DOHH2 (cell line): Measurements from ENCODE around the gene B3GALT6.

Source experiments
- H3F3A ChIP-seq: fragments of 200-600 bp; sonication (generic), shearing (Covaris generic); 2 replicates; pipeline ENCODE4 v1.6.0; 2016; ENCODE audit warnings: antibody characterized with exemption, mild to moderate bottlenecking; ENCODE audit not compliant: control insufficient read depth, insufficient read depth
- H3K27ac ChIP-seq: fragments of 200-600 bp; sonication (generic); 2 replicates; pipeline ENCODE4 v1.5.1; 2014; ENCODE audit warnings: low read depth, mild to moderate bottlenecking, low read length, moderate library complexity
- H3K27me3 ChIP-seq: fragments of 200-600 bp; sonication (generic); 2 replicates; pipeline ENCODE4 v1.6.1; 2014; ENCODE audit warnings: mild to moderate bottlenecking, low read length, mixed read lengths; ENCODE audit not compliant: control insufficient read depth
- H3K36me3 ChIP-seq: fragments of 200-600 bp; sonication (generic); 2 replicates; pipeline ENCODE4 v1.6.1; 2014; ENCODE audit warnings: mild to moderate bottlenecking, low read length, moderate library complexity, mixed read lengths; ENCODE audit not compliant: control insufficient read depth
- H3K4me1 ChIP-seq: fragments of 200-600 bp; sonication (generic); 2 replicates; pipeline ENCODE4 v1.6.1; 2014; ENCODE audit warnings: mild to moderate bottlenecking, low read length, mixed read lengths; ENCODE audit not compliant: control insufficient read depth
- H3K4me2 ChIP-seq: fragments of 200-600 bp; sonication (generic); 2 replicates; pipeline ENCODE4 v1.6.0; 2014; ENCODE audit warnings: mild to moderate bottlenecking, low read length, moderate library complexity
- H3K4me3 ChIP-seq: fragments of 200-600 bp; sonication (generic); 2 replicates; pipeline ENCODE4 v1.5.1; 2014; ENCODE audit warnings: mild to moderate bottlenecking, low read length, mixed read lengths
- H3K79me2 ChIP-seq: fragments of 200-600 bp; sonication (generic); 2 replicates; pipeline ENCODE4 v1.6.1; 2014; ENCODE audit warnings: mild to moderate bottlenecking, low read length, mixed read lengths; ENCODE audit not compliant: control insufficient read depth
- H3K9me2 ChIP-seq: fragments of 200-600 bp; sonication (generic); replicated peaks from 2 replicates; pipeline ENCODE4 v1.6.1; 2014; ENCODE audit warnings: mild to moderate bottlenecking, low read length, mixed read lengths; ENCODE audit not compliant: control insufficient read depth
- H3K9me3 ChIP-seq: fragments of 200-600 bp; sonication (generic); 2 replicates; pipeline ENCODE4 v1.6.1; 2014; ENCODE audit warnings: antibody characterized with exemption, low read length, mixed read lengths; ENCODE audit not compliant: control insufficient read depth, insufficient read depth
- H4K20me1 ChIP-seq: fragments of 200-600 bp; sonication (generic); 2 replicates; pipeline ENCODE4 v1.6.0; 2014; ENCODE audit warnings: low read depth, mild to moderate bottlenecking, antibody characterized with exemption, low read length, moderate library complexity; ENCODE audit not compliant: control insufficient read depth, insufficient read depth
- CTCF ChIP-seq: fragments of 200-600 bp; sonication (generic); IDR thresholded peaks from one replicate; pipeline ENCODE4 v1.5.1; 2014; ENCODE audit warnings: antibody characterized with exemption, mild to moderate bottlenecking, low read depth, low read length; ENCODE audit not compliant: poor library complexity, severe bottlenecking
- EZH2phosphoT487 ChIP-seq: fragments of 200-600 bp; sonication (generic); IDR thresholded peaks from 2 replicates; pipeline ENCODE4 v1.6.1; 2017; ENCODE audit warnings: borderline replicate concordance, mild to moderate bottlenecking, antibody characterized with exemption, low read length, moderate library complexity, mixed read lengths

Gene B3GALT6

GRCh38 chr1:1242461-1243265 lies 10.6 kb downstream of the B3GALT6 start:
- H4K20me1 ChIP-seq = no peaks in the 10 kb centered on the region
- no peak for TF ChIP-seq CTCF
- TF ChIP-seq EZH2phosphoT487 = no peak
- H3K9me2 ChIP-seq = no peaks in the 10 kb centered on the region
- no peaks in the 10 kb centered on the region for H3K79me2 ChIP-seq
- peaks cover 6% of the 10 kb centered on the region for H3K27me3 ChIP-seq
- no peak overlapping the region for H3K27ac ChIP-seq
- H3K9me3 ChIP-seq = no peaks in the 10 kb centered on the region
- no peaks in the 10 kb centered on the region for H3F3A ChIP-seq
- H3K4me2 ChIP-seq = no peak overlapping the region
- H3K4me1 ChIP-seq = peaks cover 4% of the 10 kb centered on the region; the same call in 1 of the 2 replicates
- no peak overlapping the region for H3K4me3 ChIP-seq
- no peaks in the 10 kb centered on the region for H3K36me3 ChIP-seq

- no peaks in the 10 kb centered on the region for H4K20me1 ChIP-seq
- H3K9me2 ChIP-seq = no peaks in the 10 kb centered on the region
- no peaks in the 10 kb centered on the region for H3K36me3 ChIP-seq
- H3K27ac ChIP-seq = no peak overlapping the region
- no peak overlapping the region for H3K4me2 ChIP-seq
- H3K79me2 ChIP-seq = no peaks in the 10 kb centered on the region
- TF ChIP-seq EZH2phosphoT487 (no peak), CTCF (no peak)
- H3K27me3 ChIP-seq = peaks cover 3% of the 10 kb centered on the region; the same call in 1 of the 2 replicates
- no peaks in the 10 kb centered on the region for H3F3A ChIP-seq
- no peaks in the 10 kb centered on the region for H3K9me3 ChIP-seq
- H3K4me1 ChIP-seq = no peaks in the 10 kb centered on the region
- H3K4me3 ChIP-seq = no peak overlapping the region
Measured at GRCh38 chr1:1243266-1243660, 11.2 kb downstream of the B3GALT6 start.

- Histone ChIP-seq H3K27ac (no peak overlapping the region), H3K9me3 (no peaks in the 10 kb centered on the region), H3F3A (no peaks in the 10 kb centered on the region), H3K27me3 (peaks cover 3% of the 10 kb centered on the region; the same call in 1 of the 2 replicates), H3K79me2 (no peaks in the 10 kb centered on the region), H3K4me3 (no peak overlapping the region), H4K20me1 (no peaks in the 10 kb centered on the region), H3K4me2 (no peak overlapping the region), H3K4me1 (no peaks in the 10 kb centered on the region), H3K36me3 (no peaks in the 10 kb centered on the region), H3K9me2 (no peaks in the 10 kb centered on the region)
- TF ChIP-seq CTCF (no peak), EZH2phosphoT487 (no peak)
Measured at GRCh38 chr1:1243807-1244191, 11.8 kb downstream of the B3GALT6 start.
